Heart right ventricle (tissue), 16 donors: ENCODE data around the gene GNLY. TPM values are rescaled to one million over a fixed set of nuclear protein-coding genes. Genes with fewer than 3 reads are reported as not detected.

Experiments
- ATAC-seq, 8 donors: fragments of 200-7000 bp; cut with Tn5 transposase; one replicate each; pipeline ENCODE4 v1.9.1; 2020; ENCODE audit warnings: mild to moderate bottlenecking in 8 of 8, moderate library complexity in 8 of 8, moderate number of reproducible peaks in 1 of 8
- DNase-seq, 2 donors: peaks; one replicate each; pipeline ENCODE4 v3.0.0-alpha.2; 2020
- H3K27ac ChIP-seq, 10 donors: fragments of 200-600 bp; sonication (generic) in 2 of 10; one replicate each; pipeline versions ENCODE4 v1.5.0 to v1.8.0; 2020 to 2022; ENCODE audit warnings: mild to moderate bottlenecking in 3 of 10
- H3K27me3 ChIP-seq, 7 donors: fragments of 200-600 bp; one replicate each; pipeline ENCODE4 v1.8.0; 2021 to 2022; ENCODE audit warnings: mild to moderate bottlenecking in 2 of 7
- H3K36me3 ChIP-seq, 9 donors: fragments of 200-600 bp; sonication (generic) in 1 of 9; one replicate each; pipeline versions ENCODE4 v1.5.0 to v1.8.0; 2020 to 2022; ENCODE audit warnings: mild to moderate bottlenecking in 2 of 9
- H3K4me1 ChIP-seq, 9 donors: fragments of 200-600 bp; sonication (generic) in 1 of 9; one replicate each; pipeline versions ENCODE4 v1.5.0 to v1.8.0; 2020 to 2022; ENCODE audit warnings: mild to moderate bottlenecking in 4 of 9
- H3K4me3 ChIP-seq, 10 donors: fragments of 200-600 bp; sonication (generic) in 2 of 10; one replicate each; pipeline versions ENCODE4 v1.5.0 to v1.8.0; 2020 to 2022; ENCODE audit warnings: mild to moderate bottlenecking in 7 of 10, moderate library complexity in 2 of 10
- H3K9me3 ChIP-seq, 11 donors: fragments of 200-600 bp in 10 of 11; sonication (generic) in 2 of 11; one replicate each; pipeline versions ENCODE4 v1.5.0 to v1.8.0; 2013 to 2022; ENCODE audit warnings: mild to moderate bottlenecking in 2 of 11, control low read depth in 1 of 11, moderate library complexity in 1 of 11
- CTCF ChIP-seq, 9 donors: fragments of 200-600 bp; sonication (generic) in 2 of 9; IDR thresholded peaks; one replicate each; pipeline versions ENCODE4 v1.5.0 to v1.8.0; 2021 to 2022; ENCODE audit warnings: antibody characterized with exemption in 9 of 9, mild to moderate bottlenecking in 5 of 9, moderate library complexity in 1 of 9
- WGBS, 2 donors: extraction: QIAGEN DNeasy Blood & Tissue Kit; methylation state at CpG; one replicate each; pipeline ENCODE4 v1.1.7; 2013; ENCODE audit warnings: inconsistent platforms in 1 of 2; 5-methylcytosine and 5-hydroxymethylcytosine counted together
- intact Hi-C, 10 donors: fragments of 100-400 bp; cut with DNase I; formaldehyde crosslinking; loops; one replicate each; pipeline versions ENCODE4 v1.11.1 to v1.14.2; 2022
- polyA plus RNA-seq, 2 donors: library from polyadenylated mRNA; stranded (reverse); fragments of 200-250 nt; gene quantifications; one replicate each; pipeline ENCODE4 v1.2.3, GENCODE V29; 2013
- total RNA-seq, 10 donors: library from RNA; stranded (reverse); fragmentation: NEBNext Ultra II Directional in 3 of 10; extraction: Animal tissue kit (Norgen Biotek cat#: 25700) in 3 of 10; gene quantifications; one replicate each; pipeline versions ENCODE4 v1.2.1 to v1.2.4, GENCODE V29; 2021 to 2023
- donor health status: Arrhythmogenic right ventricular cardiomyopathy.
- donor health status: ischemic (EF 13 %, LVEDD 7.1; RV severe dilation, severe dysfunction).
- donor health status: healthy with polysubstance abuse.
- donor health status: DM: no; HTN: yes; CAD: no.
- donor health status: DM: no; HTN: no; CAD: no.
- donor health status: ischemic (EF 25% LVEDD 6.9; RV normal size, moderate dysfunction).
- donor health status: ischemic (EF 25% LVEDD 5.7; RV mildly dilated, moderate dysfunction).
- donor health status: healthy.
- donor health status: DM: yes; HTN: yes; CAD: no.
- donor health status: Ischemic cardiomyopathy.
- donor health status: ischemic (EF 35%, LVEDD 5.7; RV mildly dilated, moderate dysfunction).
- donor health status: nonischemic (EF 11% LVEDD 7.7; RV severe dilation, severe dysfunction).
- donor health status: DM: yes; HTN: yes; CAD: no.
- donor health status: PGD.
- donor health status: ischemic (EF 29% LVEDD 5.4; RV normal size, mild dysfunction).
- donor health status: nonischemic (EF 23%, LVEDD 6.1; RV moderate dilation, normal function).

Gene GNLY
- total and polyA plus RNA-seq, 12 donors, result 0.17 to 43.2 (median 1.2) TPM

DNA sequence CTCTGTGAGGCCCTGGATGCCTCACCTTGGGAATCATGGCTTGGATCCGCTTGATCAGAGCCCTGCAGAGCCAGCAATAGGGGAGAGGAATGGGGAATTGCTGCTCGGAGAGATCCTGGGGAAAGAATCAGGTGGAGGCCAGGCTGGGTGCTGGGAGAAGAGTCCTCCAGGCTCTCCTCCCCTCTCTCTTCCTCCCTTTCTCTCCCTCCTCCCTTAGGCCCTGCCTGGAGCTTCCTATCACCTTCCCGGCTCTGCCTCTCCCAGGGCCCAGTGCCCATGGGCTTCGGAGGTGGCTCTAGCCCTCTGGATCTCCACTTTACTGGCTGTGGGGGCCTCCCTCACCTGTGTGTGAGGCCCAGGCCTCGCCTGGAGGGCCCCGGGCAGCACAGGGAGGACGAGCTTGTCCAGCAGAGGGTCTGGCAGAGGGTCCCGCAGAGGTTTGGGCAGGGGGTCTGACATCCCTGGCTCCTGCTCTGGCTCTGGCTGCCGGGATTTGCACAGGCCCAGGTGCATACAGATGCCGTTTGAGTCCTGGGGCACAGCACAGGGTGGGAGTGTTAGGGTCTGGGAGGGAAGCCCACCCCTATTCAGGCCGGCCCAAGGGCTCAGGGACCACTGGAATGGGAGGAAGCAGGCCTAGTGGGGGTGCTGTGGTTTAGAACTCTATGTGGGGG lies 28.8 kb upstream of the GNLY start:
- no peaks in the 10 kb centered on the region for H3K9me3 ChIP-seq
- no peak overlapping the region for H3K27ac ChIP-seq
- TF ChIP-seq CTCF (IDR thresholded peaks at IDR 0.05), result no peak
- DNase-seq (no peak), ATAC-seq (no peak)
- H3K4me1 ChIP-seq, result peaks cover 5 to 41% (median 24%) of the 10 kb centered on the region in 9 donors
- no peak overlapping the region for H3K4me3 ChIP-seq
- 92 to 93% methylated on average over 11 of the region's 11 CpGs for WGBS, 2 donors
- H3K36me3 ChIP-seq, result no peaks in the 10 kb centered on the region
- intact Hi-C loops, result no loop called here
- H3K27me3 ChIP-seq, result no peaks in the 10 kb centered on the region

DNA sequence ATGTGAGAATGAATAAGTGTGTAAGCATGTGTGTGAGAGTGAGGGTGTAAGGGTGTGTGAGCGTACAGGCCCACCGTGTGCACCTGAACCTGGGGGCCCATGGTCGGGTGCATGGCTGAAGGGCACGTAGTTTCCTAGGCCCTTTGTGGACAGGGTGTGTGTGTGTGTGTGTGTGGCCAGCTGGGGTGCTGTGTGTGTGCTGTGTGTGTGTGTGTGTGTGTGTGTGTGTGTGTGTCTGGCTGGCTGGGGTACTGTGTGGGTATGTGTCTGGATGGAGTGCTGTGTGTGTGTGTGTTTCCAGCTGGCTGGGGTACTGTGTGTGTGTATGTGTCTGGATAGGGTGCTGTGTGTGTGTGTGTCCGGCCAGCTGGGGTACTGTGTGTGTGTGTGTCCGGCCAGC lies 28.1 kb upstream of the GNLY start:
- ATAC-seq (no peak), DNase-seq (no peak)
- Histone ChIP-seq H3K9me3 (no peaks in the 10 kb centered on the region), H3K36me3 (no peaks in the 10 kb centered on the region), H3K4me3 (no peak overlapping the region), H3K4me1 (peaks cover 5 to 36% (median 24%) of the 10 kb centered on the region in 9 donors), H3K27me3 (no peaks in the 10 kb centered on the region), H3K27ac (no peak overlapping the region)
- no peak for TF ChIP-seq CTCF (IDR thresholded peaks at IDR 0.05)
- 97 to 100% methylated on average over 6 of the region's 6 CpGs for WGBS, 2 donors
- intact Hi-C loops, result no loop called here

- no peak for TF ChIP-seq CTCF (IDR thresholded peaks at IDR 0.05)
- H3K4me1 ChIP-seq, result peaks cover 5 to 30% (median 21%) of the 10 kb centered on the region in 9 donors
- no peaks in the 10 kb centered on the region for H3K9me3 ChIP-seq
- intact Hi-C loops, result no loop called here
- no peak for ATAC-seq
- no peak for DNase-seq
- no peak overlapping the region for H3K27ac ChIP-seq
- WGBS, 2 donors, result 84% methylated on average over 11 of the region's 11 CpGs
- no peaks in the 10 kb centered on the region for H3K36me3 ChIP-seq
- H3K4me3 ChIP-seq, result no peak overlapping the region
- H3K27me3 ChIP-seq, result no peaks in the 10 kb centered on the region
These were observed 27.5 kb upstream of the GNLY start for GRCh38 chr2:85666435-85667316.

- WGBS, 2 donors, result 86 to 91% methylated on average over 3 of the region's 3 CpGs
- Histone ChIP-seq H3K27me3 (no peaks in the 10 kb centered on the region), H3K4me3 (no peak overlapping the region), H3K36me3 (no peaks in the 10 kb centered on the region), H3K27ac (no peak overlapping the region), H3K9me3 (no peaks in the 10 kb centered on the region), H3K4me1 (peaks cover 3 to 24% (median 12%) of the 10 kb centered on the region in 9 donors)
- ATAC-seq, result no peak
- intact Hi-C loops, result no loop called here
- TF ChIP-seq CTCF (IDR thresholded peaks at IDR 0.05), result no peak
- no peak for DNase-seq
These were observed 26.6 kb upstream of the GNLY start for GRCh38 chr2:85667561-85668008.
